ENCODE data around the gene POU2F1. TPM values are rescaled to one million over a fixed set of nuclear protein-coding genes. Genes with fewer than 3 reads are reported as not detected.

Gene POU2F1
- total RNA-seq, 2 donors from 2014 or later: 48.6 to 49.4 TPM

- Mint-ChIP-seq H3K27me3 (ENCODE audit: insufficient read depth) (peaks cover 1% of the 10 kb centered on the region), H3K36me3 (ENCODE audit: low read depth) (no peaks in the 10 kb centered on the region), H3K27ac (peak overlapping the region; percentile 39), H3K9me3 (no peaks in the 10 kb centered on the region), H3K4me3 (no peak overlapping the region), H3K4me1 (peaks cover 15% of the 10 kb centered on the region)
- Histone ChIP-seq H3K27ac (ENCODE audit: low read depth, low read length) (no peak overlapping the region), H3K36me3 (ENCODE audit: control insufficient read depth, insufficient read depth, low read length) (no peaks in the 10 kb centered on the region), H3K9ac (ENCODE audit: extremely low read depth, low read length, poor library complexity, severe bottlenecking) (no peak overlapping the region), H3K27me3 (ENCODE audit: control insufficient read depth, insufficient read depth, low read length, poor library complexity, severe bottlenecking) (no peaks in the 10 kb centered on the region), H3K9me3 (ENCODE audit: control insufficient read depth, low read length) (no peaks in the 10 kb centered on the region), H3K4me1 (ENCODE audit: control insufficient read depth, insufficient read depth, low read length) (peaks cover 6% of the 10 kb centered on the region), H3K4me3 (ENCODE audit: low read length) (no peak overlapping the region)
- no peak for TF ChIP-seq CTCF (conservative IDR thresholded peaks at IDR 0.05)
- 69 to 73% methylated on average over 14 to 15 of the region's 15 CpGs for WGBS, 2 experiments (ENCODE audit: insufficient coverage in 1 of 2, insufficient read length in 1 of 2)
- no peak for DNase-seq
These were observed 246.5 kb downstream of the POU2F1 start for GRCh38 chr1:167467126-167467710.

GRCh38 chr1:167467752-167468151 lies 247.1 kb downstream of the POU2F1 start:
- no peak for TF ChIP-seq CTCF (conservative IDR thresholded peaks at IDR 0.05)
- no peaks in the 10 kb centered on the region for H3K36me3 Mint-ChIP-seq (ENCODE audit: low read depth)
- peaks cover under 1% of the 10 kb centered on the region for H3K27me3 Mint-ChIP-seq (ENCODE audit: insufficient read depth)
- DNase-seq: no peak
- Histone ChIP-seq H3K27ac (ENCODE audit: low read depth, low read length) (no peak overlapping the region), H3K4me1 (ENCODE audit: control insufficient read depth, insufficient read depth, low read length) (peaks cover 6% of the 10 kb centered on the region), H3K9me3 (ENCODE audit: control insufficient read depth, low read length) (no peaks in the 10 kb centered on the region), H3K9ac (ENCODE audit: extremely low read depth, low read length, poor library complexity, severe bottlenecking) (no peak overlapping the region), H3K27me3 (ENCODE audit: control insufficient read depth, insufficient read depth, low read length, poor library complexity, severe bottlenecking) (no peaks in the 10 kb centered on the region), H3K4me3 (ENCODE audit: low read length) (no peak overlapping the region), H3K36me3 (ENCODE audit: control insufficient read depth, insufficient read depth, low read length) (no peaks in the 10 kb centered on the region)
- peaks cover 15% of the 10 kb centered on the region for H3K4me1 Mint-ChIP-seq
- peak overlapping the region; percentile 39 for H3K27ac Mint-ChIP-seq
- no peak overlapping the region for H3K4me3 Mint-ChIP-seq
- H3K9me3 Mint-ChIP-seq: no peaks in the 10 kb centered on the region
- whole genome bisulfite sequencing, 2 experiments (ENCODE audit: insufficient coverage in 1 of 2, insufficient read length in 1 of 2): 84 to 89% methylated on average over 3 to 7 of the region's 9 CpGs

GRCh38 chr1:167469280-167469965 lies 248.7 kb downstream of the POU2F1 start:
- no peaks in the 10 kb centered on the region for H3K36me3 ChIP-seq (ENCODE audit: control insufficient read depth, insufficient read depth, low read length)
- Mint-ChIP-seq H3K27me3 (ENCODE audit: insufficient read depth) (peaks cover 1% of the 10 kb centered on the region), H3K4me1 (peaks cover 20% of the 10 kb centered on the region), H3K27ac (no peak overlapping the region), H3K4me3 (no peak overlapping the region), H3K9me3 (no peaks in the 10 kb centered on the region), H3K36me3 (ENCODE audit: low read depth) (no peaks in the 10 kb centered on the region)
- H3K9me3 ChIP-seq (ENCODE audit: control insufficient read depth, low read length): no peaks in the 10 kb centered on the region
- WGBS, 2 experiments (ENCODE audit: insufficient coverage in 1 of 2, insufficient read length in 1 of 2): 90 to 92% methylated on average over 5 to 7 of the region's 7 CpGs
- no peak for TF ChIP-seq CTCF (conservative IDR thresholded peaks at IDR 0.05)
- H3K4me3 ChIP-seq (ENCODE audit: low read length): no peak overlapping the region
- H3K27me3 ChIP-seq (ENCODE audit: control insufficient read depth, insufficient read depth, low read length, poor library complexity, severe bottlenecking): no peaks in the 10 kb centered on the region
- no peak overlapping the region for H3K9ac ChIP-seq (ENCODE audit: extremely low read depth, low read length, poor library complexity, severe bottlenecking)
- peaks cover 6% of the 10 kb centered on the region for H3K4me1 ChIP-seq (ENCODE audit: control insufficient read depth, insufficient read depth, low read length)
- no peak for DNase-seq
- H3K27ac ChIP-seq (ENCODE audit: low read depth, low read length): no peak overlapping the region

All from endodermal cell (in vitro differentiated cells).